OCI-LY3 (cell line): ENCODE results near the gene KRI1.
"Not testable (repeated sequence)": the region's sequence is repeated elsewhere in the genome, so short reads cannot be mapped to it uniquely, and the experiment has no call there.

Experiments used
- H2AFZ ChIP-seq: fragments of 200-600, 300-600 bp; shearing (Covaris generic); 2 replicates; pipeline ENCODE4 v1.6.0; 2014; ENCODE audit warnings: antibody characterized with exemption, low read depth, low read length
- H3K27ac ChIP-seq: fragments of 200-600, 300-600 bp; sonication (generic); 2 replicates; pipeline ENCODE4 v1.5.1; 2014; ENCODE audit warnings: mild to moderate bottlenecking, low read length, moderate library complexity, mixed read lengths
- H3K27me3 ChIP-seq: fragments of 200-600, 300-600 bp; sonication (generic); 2 replicates; pipeline ENCODE4 v1.6.1; 2014; ENCODE audit warnings: low read depth, low read length, mixed read lengths
- H3K36me3 ChIP-seq: fragments of 200-600, 300-600 bp; sonication (generic); replicated peaks from 2 replicates; pipeline ENCODE3; 2014; ENCODE audit warnings: low read depth, low read length, mixed read lengths
- H3K4me1 ChIP-seq: fragments of 300-600, 200-600 bp; sonication (generic); 2 replicates; pipeline ENCODE4 v1.6.1; 2014; ENCODE audit warnings: low read length, mixed read lengths
- H3K4me2 ChIP-seq: fragments of 200-600, 300-600 bp; sonication (generic); 2 replicates; pipeline ENCODE4 v1.6.1; 2014; ENCODE audit warnings: low read length, mixed read lengths
- H3K4me3 ChIP-seq: fragments of 300-600, 200-600 bp; sonication (generic); 2 replicates; pipeline ENCODE4 v1.5.1; 2014; ENCODE audit warnings: antibody characterized with exemption, mild to moderate bottlenecking, low read length, moderate library complexity
- H3K79me2 ChIP-seq: fragments of 300-600, 200-600 bp; shearing (Covaris generic); 2 replicates; pipeline ENCODE4 v1.6.1; 2014; ENCODE audit warnings: mild to moderate bottlenecking, low read length, mixed read lengths
- H3K9ac ChIP-seq: fragments of 300-600, 200-600 bp; shearing (Covaris generic); 2 replicates; pipeline ENCODE4 v1.6.0; 2014; ENCODE audit warnings: mild to moderate bottlenecking, low read length, moderate library complexity
- H3K9me3 ChIP-seq: fragments of 200-600, 300-600 bp; shearing (Covaris generic); 2 replicates; pipeline ENCODE4 v1.6.1; 2014; ENCODE audit warnings: low read length, mixed read lengths; ENCODE audit not compliant: insufficient read depth
- H4K20me1 ChIP-seq: fragments of 200-600, 300-600 bp; sonication (generic); 2 replicates; pipeline ENCODE4 v1.6.1; 2016; ENCODE audit warnings: low read length, mixed read lengths; ENCODE audit not compliant: insufficient read depth
- CTCF ChIP-seq: fragments of 200-600, 300-600 bp; sonication (generic); IDR thresholded peaks from 2 replicates; pipeline ENCODE4 v1.5.1; 2014; ENCODE audit warnings: antibody characterized with exemption, low read length, low read depth
- EZH2phosphoT487 ChIP-seq: fragments of 200-600 bp; shearing (Covaris generic); IDR thresholded peaks from 2 replicates; pipeline ENCODE4 v1.6.1; 2018; ENCODE audit warnings: antibody characterized with exemption, mixed run types, low read depth

Gene KRI1

GRCh38 chr19:10537668-10538067 lies 28.1 kb downstream of the KRI1 start:
- Histone ChIP-seq H4K20me1 (no peaks in the 10 kb centered on the region), H3K27ac (no peak overlapping the region), H3K4me3 (no peak overlapping the region), H3K36me3 (no peaks in the 10 kb centered on the region), H3K9me3 (no peaks in the 10 kb centered on the region), H3K79me2 (no peaks in the 10 kb centered on the region), H3K9ac (no peak overlapping the region), H2AFZ (no peak overlapping the region), H3K4me2 (no peak overlapping the region), H3K4me1 (peaks cover 4% of the 10 kb centered on the region; the same call in 1 of the 2 replicates), H3K27me3 (peaks cover 23% of the 10 kb centered on the region)
- TF ChIP-seq EZH2phosphoT487 (no peak), CTCF (no peak)

DNA sequence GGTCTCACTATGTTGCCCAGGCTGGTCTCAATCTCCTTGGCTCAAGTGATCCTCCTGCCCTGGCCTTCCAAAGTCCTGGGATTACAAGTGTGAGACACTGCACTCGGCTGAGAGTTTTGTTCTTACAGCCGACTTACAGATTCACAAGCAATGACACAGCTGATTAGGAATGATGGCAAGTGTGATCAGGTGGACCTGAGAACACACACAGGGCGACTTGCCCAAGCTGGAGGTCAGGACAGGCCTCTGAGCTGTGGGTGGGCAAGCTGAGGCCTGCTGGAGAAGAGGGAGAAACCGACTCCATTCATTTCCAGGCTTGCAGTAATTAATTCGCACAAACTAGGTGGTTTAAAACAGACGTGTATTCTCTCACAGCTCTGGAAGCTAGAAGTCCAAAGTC lies 30.2 kb downstream of the KRI1 start:
- H3K4me1 ChIP-seq = peaks cover 4% of the 10 kb centered on the region; the same call in 1 of the 2 replicates
- H3K4me2 ChIP-seq = no peak overlapping the region
- H3K4me3 ChIP-seq = no peak overlapping the region
- no peaks in the 10 kb centered on the region for H4K20me1 ChIP-seq
- no peak overlapping the region for H2AFZ ChIP-seq
- H3K27ac ChIP-seq = no peak overlapping the region
- no peak overlapping the region for H3K9ac ChIP-seq
- TF ChIP-seq CTCF = no peak
- no peak for TF ChIP-seq EZH2phosphoT487
- H3K9me3 ChIP-seq = no peaks in the 10 kb centered on the region
- H3K79me2 ChIP-seq = no peaks in the 10 kb centered on the region
- H3K27me3 ChIP-seq = peaks cover 20% of the 10 kb centered on the region
- H3K36me3 ChIP-seq = no peaks in the 10 kb centered on the region

DNA sequence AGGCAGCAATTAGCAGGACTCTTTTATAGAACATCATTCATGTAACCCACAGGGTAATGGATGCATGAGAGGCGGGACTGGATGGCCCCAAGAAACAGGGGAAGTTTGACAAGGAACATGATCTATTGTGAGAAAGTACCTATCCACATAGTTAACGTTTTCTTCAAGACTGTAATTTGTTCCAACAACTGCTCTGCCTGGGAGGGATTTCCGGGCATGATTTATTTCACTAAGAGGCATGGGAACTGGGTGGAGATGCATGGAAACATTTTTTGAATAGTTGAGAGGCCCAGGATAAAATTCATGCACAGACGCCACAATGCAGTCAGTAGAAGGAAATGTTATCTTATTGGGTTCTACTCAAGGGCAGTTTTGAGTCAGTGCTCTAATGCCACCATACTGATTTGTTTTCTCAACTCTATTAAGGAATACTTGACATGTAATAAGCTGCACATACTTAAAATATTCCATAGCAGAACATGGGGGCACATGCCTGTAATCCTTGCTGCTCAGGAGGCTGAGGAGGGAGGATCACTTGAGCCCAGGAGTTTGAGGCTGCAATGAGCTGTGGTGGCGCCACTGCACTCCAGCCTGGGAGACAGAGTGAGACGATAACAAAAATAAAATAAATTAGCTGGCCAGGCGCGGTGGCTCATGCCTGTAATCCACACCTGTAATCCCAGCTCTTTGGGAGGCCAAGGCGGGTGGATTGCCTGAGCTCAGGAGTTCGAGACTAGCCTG lies 32.0 kb downstream of the KRI1 start:
- Histone ChIP-seq H3K27ac (no peak overlapping the region), H3K79me2 (no peaks in the 10 kb centered on the region), H3K36me3 (no peaks in the 10 kb centered on the region), H3K27me3 (peaks cover 17% of the 10 kb centered on the region), H2AFZ (no peak overlapping the region), H3K4me3 (no peak overlapping the region), H4K20me1 (no peaks in the 10 kb centered on the region), H3K4me1 (peaks cover 4% of the 10 kb centered on the region; the same call in 1 of the 2 replicates), H3K9me3 (no peaks in the 10 kb centered on the region), H3K4me2 (no peak overlapping the region), H3K9ac (no peak overlapping the region)
- no peak for TF ChIP-seq CTCF
- no peak for TF ChIP-seq EZH2phosphoT487

DNA sequence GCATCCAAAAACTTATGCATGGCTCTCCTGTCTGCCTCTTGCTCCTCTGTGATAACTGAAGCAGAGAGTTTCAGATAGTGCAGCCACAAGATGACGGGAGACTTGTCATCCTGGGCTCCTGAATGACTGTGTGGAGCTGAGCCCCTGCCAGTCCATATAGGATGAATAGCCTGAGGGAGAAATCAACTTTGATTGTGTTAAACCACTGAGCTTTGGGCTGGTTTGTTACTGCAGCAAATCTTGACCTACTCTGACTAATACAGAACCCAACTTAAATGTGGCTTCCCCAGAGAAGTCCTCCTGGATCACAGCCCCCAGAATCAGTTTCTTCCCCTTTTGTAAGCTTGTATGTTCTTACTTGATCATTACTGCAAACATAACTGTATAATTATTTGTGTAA lies 33.4 kb downstream of the KRI1 start:
- Histone ChIP-seq H3K4me2 (no peak overlapping the region), H3K36me3 (no peaks in the 10 kb centered on the region), H3K4me1 (no peaks in the 10 kb centered on the region), H3K79me2 (no peaks in the 10 kb centered on the region), H4K20me1 (no peaks in the 10 kb centered on the region), H3K27me3 (peaks cover 10% of the 10 kb centered on the region), H3K9ac (no peak overlapping the region), H2AFZ (no peak overlapping the region), H3K9me3 (no peaks in the 10 kb centered on the region), H3K4me3 (no peak overlapping the region), H3K27ac (no peak overlapping the region)
- TF ChIP-seq CTCF (no peak), EZH2phosphoT487 (no peak)

- H3K36me3 ChIP-seq, H2AFZ ChIP-seq, H3K79me2 ChIP-seq, H3K4me3 ChIP-seq, H3K4me1 ChIP-seq, H3K4me2 ChIP-seq, H3K9me3 ChIP-seq, H3K27me3 ChIP-seq, H3K27ac ChIP-seq, H3K9ac ChIP-seq, H4K20me1 ChIP-seq: not testable (repeated sequence)
These were observed 38.9 kb downstream of the KRI1 start for GRCh38 chr19:10526887-10527286.
